GM12801 (cell line): ENCODE data around the gene APBB1IP.

Experiments used
- TF ChIP-seq, protein P1 (sequence below): IDR thresholded peaks from one replicate; pipeline ENCODE4 v1.5.1; 2011; ENCODE audit warnings: control low read depth; ENCODE audit not compliant: insufficient read length; ENCODE audit errors: extremely low read depth

Gene APBB1IP

DNA sequence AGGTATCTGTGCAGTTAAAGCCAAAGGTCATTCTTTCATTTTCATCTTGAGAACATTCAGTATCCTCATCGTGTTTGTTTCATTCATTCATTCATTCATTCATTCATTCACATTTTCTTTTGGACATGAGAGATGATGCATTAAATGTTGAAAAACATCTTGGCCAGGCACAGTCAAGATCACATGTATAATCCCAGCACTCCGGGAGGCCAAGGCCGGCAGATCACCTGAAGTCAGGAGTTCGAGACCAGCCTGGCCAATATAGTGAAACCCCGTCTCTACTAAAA is 34.3 kb downstream of the APBB1IP start:
- TF ChIP-seq, protein P1, sequence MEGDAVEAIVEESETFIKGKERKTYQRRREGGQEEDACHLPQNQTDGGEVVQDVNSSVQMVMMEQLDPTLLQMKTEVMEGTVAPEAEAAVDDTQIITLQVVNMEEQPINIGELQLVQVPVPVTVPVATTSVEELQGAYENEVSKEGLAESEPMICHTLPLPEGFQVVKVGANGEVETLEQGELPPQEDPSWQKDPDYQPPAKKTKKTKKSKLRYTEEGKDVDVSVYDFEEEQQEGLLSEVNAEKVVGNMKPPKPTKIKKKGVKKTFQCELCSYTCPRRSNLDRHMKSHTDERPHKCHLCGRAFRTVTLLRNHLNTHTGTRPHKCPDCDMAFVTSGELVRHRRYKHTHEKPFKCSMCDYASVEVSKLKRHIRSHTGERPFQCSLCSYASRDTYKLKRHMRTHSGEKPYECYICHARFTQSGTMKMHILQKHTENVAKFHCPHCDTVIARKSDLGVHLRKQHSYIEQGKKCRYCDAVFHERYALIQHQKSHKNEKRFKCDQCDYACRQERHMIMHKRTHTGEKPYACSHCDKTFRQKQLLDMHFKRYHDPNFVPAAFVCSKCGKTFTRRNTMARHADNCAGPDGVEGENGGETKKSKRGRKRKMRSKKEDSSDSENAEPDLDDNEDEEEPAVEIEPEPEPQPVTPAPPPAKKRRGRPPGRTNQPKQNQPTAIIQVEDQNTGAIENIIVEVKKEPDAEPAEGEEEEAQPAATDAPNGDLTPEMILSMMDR, result no peak

DNA sequence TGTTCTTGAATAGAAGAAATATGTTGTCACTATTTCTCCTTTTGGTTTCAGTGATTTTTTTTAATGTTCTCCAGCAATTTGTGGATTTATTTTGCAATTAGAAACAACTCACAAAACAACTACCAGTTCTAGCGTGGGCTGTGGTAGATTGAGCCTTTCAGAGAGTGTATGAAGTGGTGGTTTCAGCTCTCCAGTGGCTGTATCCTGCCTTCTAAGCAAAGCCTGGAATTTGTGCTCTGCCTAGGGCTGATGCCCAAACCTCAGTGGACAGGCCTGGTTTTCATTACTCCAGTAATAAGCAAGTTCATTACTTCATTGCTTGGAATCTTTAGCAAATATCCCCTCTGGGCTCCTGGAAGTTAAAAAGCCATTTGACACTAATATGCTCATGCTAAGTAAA is 35.9 kb downstream of the APBB1IP start:
- TF ChIP-seq, protein P1, result no peak

DNA sequence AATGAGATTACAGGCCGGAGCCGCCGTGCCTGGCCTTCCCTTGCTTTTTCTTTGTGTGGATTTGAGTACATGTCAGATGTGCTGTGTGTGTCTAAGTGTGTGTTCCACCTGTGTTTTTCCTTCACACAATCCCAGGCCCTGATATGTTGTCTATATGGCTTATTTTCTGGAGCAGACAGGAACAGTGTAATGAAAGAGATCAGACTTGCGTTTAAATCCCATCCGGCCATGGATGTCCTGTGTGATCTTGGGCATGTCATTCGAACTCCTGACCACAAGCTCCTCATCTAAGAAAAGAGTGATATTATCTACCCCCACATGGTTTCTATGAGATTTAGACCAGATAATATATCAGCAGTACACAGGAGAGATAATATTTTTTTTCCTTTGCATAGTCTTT is 37.2 kb downstream of the APBB1IP start:
- TF ChIP-seq, protein P1, result no peak

DNA sequence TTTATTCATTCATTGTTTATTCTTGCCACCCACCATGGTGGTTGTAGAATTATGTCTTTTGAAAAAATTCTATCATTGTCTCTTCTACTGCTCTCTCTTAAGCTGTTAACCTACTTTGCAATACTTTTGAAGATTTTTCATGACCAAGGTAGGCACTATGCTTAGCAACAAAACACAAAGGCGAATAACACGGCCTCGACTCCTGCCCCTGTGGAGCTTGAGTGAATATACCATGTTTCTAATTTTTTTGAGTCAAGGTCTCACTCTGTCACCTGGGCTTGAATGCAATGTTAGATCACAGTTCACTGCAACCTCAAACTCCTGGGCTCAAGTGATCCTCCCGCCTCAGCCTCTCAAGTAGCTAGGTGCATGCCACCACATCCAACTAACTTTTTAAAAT is 39.4 kb downstream of the APBB1IP start:
- TF ChIP-seq, protein P1, result no peak

DNA sequence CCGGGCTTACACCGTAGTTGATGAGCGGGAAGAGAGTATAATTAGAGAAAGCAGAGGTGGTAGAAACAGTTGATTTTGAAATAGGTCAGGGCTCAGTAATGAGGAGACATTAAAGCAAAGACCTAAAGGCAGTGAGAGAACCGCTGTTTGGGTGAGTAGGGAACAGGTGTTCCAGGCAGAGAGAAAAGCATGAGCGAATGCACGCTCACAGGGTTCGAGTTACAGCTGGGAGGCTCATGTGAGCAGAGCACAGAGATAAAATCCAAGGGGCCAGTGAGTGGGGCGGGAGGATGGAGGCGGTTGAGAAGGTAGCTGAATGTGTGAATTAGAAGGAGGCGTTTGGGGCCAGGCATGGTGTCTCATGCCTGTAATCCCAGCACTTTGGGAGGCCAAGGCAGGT is 39.9 kb downstream of the APBB1IP start:
- TF ChIP-seq, protein P1, result no peak

DNA sequence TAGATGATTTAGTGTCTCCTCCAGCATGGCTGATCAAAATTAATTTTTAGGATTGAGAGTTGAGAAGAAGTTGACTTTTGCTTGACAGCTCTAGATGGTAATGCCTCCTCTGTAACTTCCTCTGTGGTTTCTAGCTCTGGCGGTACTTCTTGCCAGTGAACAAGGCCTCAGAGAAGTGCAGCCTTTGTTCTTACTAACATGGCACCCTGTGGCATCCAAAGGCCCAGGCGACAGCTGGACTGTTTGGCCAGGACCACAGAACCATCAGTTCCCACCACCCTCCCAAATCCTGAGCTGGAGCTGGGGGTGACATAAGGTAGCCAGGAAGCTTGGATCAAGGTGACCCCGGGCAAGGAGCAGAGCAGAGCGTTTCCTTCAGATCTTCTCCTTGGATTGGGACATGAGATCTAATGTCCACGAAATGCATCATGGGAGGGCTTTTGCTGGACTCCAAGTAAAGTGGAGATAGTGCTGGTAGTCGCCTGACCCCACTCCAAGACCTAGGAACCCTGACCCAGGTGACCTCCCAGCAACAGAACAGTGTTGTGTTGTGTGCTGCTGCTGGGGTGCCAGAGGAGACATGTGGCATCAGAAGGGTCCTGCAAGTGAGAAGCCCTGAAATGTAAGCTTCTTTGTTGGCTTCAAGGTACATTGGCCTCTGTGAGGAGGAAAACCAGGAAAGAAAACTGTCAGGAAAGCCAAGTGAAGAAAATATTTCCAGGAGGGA is 41.8 kb downstream of the APBB1IP start:
- TF ChIP-seq, protein P1, result no peak

DNA sequence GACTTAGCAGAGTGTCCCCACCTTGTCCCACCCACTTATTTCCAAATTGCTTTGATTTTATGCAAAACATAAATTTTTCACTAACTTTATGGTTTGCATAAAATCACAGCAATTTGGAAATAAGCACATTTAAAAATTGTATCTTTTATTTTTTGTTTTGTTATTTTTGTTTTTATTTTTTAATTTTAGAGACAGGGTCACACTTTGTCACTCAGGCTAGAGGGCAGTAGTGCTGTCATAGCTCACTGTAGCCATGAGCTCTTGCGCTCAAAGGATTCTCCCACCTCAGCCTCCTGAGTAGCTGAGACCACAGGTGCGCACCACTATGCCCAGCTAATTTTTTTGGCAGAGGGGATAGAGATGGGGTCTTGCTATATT is 43.2 kb downstream of the APBB1IP start:
- TF ChIP-seq, protein P1, result no peak
